Retinal pigment epithelial cell (primary cell): ENCODE measurements around the gene ATRNL1.
A peak's percentile ranks its signal among the peaks of the same experiment; 100 is the strongest.
"Not testable (repeated sequence)": the region's sequence is repeated elsewhere in the genome, so short reads cannot be mapped to it uniquely, and the experiment has no call there.

ENCODE experiments used
- DNase-seq: peaks from one replicate; pipeline ENCODE4 v3.0.0-alpha.2; 2010; ENCODE audit warnings: low read depth
- H3K4me3 ChIP-seq: 2 replicates; pipeline ENCODE4 v1.5.1; 2011; ENCODE audit warnings: mild to moderate bottlenecking, low read length, control low read depth, moderate library complexity
- CTCF ChIP-seq: conservative IDR thresholded peaks from 2 replicates; pipeline ENCODE4 v1.5.1; 2011; ENCODE audit warnings: low read depth, low read length, control low read depth, inconsistent platforms

The ATRNL1 gene

GRCh38 chr10:115355162-115355760 is 262.1 kb downstream of the ATRNL1 start:
- DNase-seq, result peak; percentile 47
- TF ChIP-seq CTCF, result peak; percentile 85
- H3K4me3 ChIP-seq, result no peak overlapping the region

- H3K4me3 ChIP-seq, DNase-seq: not testable (repeated sequence)
Observed at GRCh38 chr10:115367920-115368319, 274.8 kb downstream of the ATRNL1 start.

- TF ChIP-seq CTCF, result no peak
- DNase-seq, result no peak
- H3K4me3 ChIP-seq, result no peak overlapping the region
Observed at GRCh38 chr10:115379064-115379463, 285.9 kb downstream of the ATRNL1 start.

- no peak for TF ChIP-seq CTCF
- DNase-seq, result no peak
- no peak overlapping the region for H3K4me3 ChIP-seq
Observed at GRCh38 chr10:115384665-115385064, 291.5 kb downstream of the ATRNL1 start.

- DNase-seq, result no peak
- no peak for TF ChIP-seq CTCF
- H3K4me3 ChIP-seq, result no peak overlapping the region
Observed at GRCh38 chr10:115390607-115391006, 297.4 kb downstream of the ATRNL1 start.

- no peak for DNase-seq
- TF ChIP-seq CTCF, result no peak
Observed at GRCh38 chr10:115398026-115398425, 304.9 kb downstream of the ATRNL1 start.

GRCh38 chr10:115402699-115403098 is 309.5 kb downstream of the ATRNL1 start:
- no peak for TF ChIP-seq CTCF

More at GRCh38 chr10:115398026-115398425, 304.9 kb downstream of the ATRNL1 start:
- no peak overlapping the region for H3K4me3 ChIP-seq

GRCh38 chr10:115405838-115406237 is 312.7 kb downstream of the ATRNL1 start:
- not testable (repeated sequence) for H3K4me3 ChIP-seq, DNase-seq

More at GRCh38 chr10:115402699-115403098, 309.5 kb downstream of the ATRNL1 start:
- no peak overlapping the region for H3K4me3 ChIP-seq
- DNase-seq, result peak; percentile 65
